NCI-H748 (cell line): Measurements from ENCODE around the gene COPS9.

Experiments
- DNase-seq: peaks from one replicate; lab custom pipeline; 2025; ENCODE audit not compliant: unreplicated experiment; lab: John Stamatoyannopoulos, UW

COPS9 gene

GRCh38 chr2:240137596-240138253 lies 1.6 kb upstream of the COPS9 start:
- no peak for DNase-seq

- DNase-seq = no peak
Observed at GRCh38 chr2:240136671-240137292, 677 bp upstream of the COPS9 start.

- DNase-seq = no peak
Observed at GRCh38 chr2:240135706-240136012, 446 bp downstream of the COPS9 start.

- no peak for DNase-seq
Observed at GRCh38 chr2:240134956-240135520, 1.1 kb downstream of the COPS9 start.

- DNase-seq = no peak
Observed at GRCh38 chr2:240134466-240134865, 1.6 kb downstream of the COPS9 start.

GRCh38 chr2:240133401-240133800 lies 2.7 kb downstream of the COPS9 start:
- no peak for DNase-seq

- no peak for DNase-seq
Observed at GRCh38 chr2:240132651-240132980, 3.5 kb downstream of the COPS9 start.

- DNase-seq = no peak
Observed at GRCh38 chr2:240131941-240132650, 4.0 kb downstream of the COPS9 start.

- DNase-seq = no peak
Observed at GRCh38 chr2:240131296-240131695, 4.8 kb downstream of the COPS9 start.

- DNase-seq = no peak
Observed at GRCh38 chr2:240130393-240131195, 5.5 kb downstream of the COPS9 start.

GRCh38 chr2:240129731-240130392 lies 6.2 kb downstream of the COPS9 start:
- no peak for DNase-seq

- DNase-seq = no peak
Observed at GRCh38 chr2:240129311-240129710, 6.8 kb downstream of the COPS9 start.

GRCh38 chr2:240128608-240129145 lies 7.4 kb downstream of the COPS9 start:
- DNase-seq = no peak

GRCh38 chr2:240127911-240128607 lies 8.0 kb downstream of the COPS9 start:
- DNase-seq = no peak

- DNase-seq = no peak
Observed at GRCh38 chr2:240127191-240127750, 8.8 kb downstream of the COPS9 start.

GRCh38 chr2:240126731-240127130 lies 9.4 kb downstream of the COPS9 start:
- no peak for DNase-seq

- no peak for DNase-seq
Observed at GRCh38 chr2:240125742-240126141, 10.4 kb downstream of the COPS9 start.

GRCh38 chr2:240124651-240125030 lies 11.5 kb downstream of the COPS9 start:
- DNase-seq = no peak

GRCh38 chr2:240123821-240124650 lies 12.1 kb downstream of the COPS9 start:
- no peak for DNase-seq
